MM.1S (cell line): ENCODE data around the gene KCNK10.

ENCODE experiments used
- DNase-seq: peaks from one replicate; pipeline ENCODE4 v3.0.0-alpha.2; 2015
- H2AFZ ChIP-seq: fragments of 300-600 bp; sonication (generic); 2 replicates; pipeline ENCODE4 v1.6.0; 2016; ENCODE audit warnings: antibody characterized with exemption, low read length
- H3F3A ChIP-seq: fragments of 300-600 bp; sonication (generic); 2 replicates; pipeline ENCODE4 v1.6.1; 2016; ENCODE audit warnings: mild to moderate bottlenecking, antibody characterized with exemption, low read length, moderate library complexity, mixed read lengths; ENCODE audit not compliant: insufficient read depth
- H3K27ac ChIP-seq: fragments of 300-600 bp; sonication (generic); 2 replicates; pipeline ENCODE4 v1.5.1; 2016; ENCODE audit warnings: mild to moderate bottlenecking, low read length
- H3K27me3 ChIP-seq: fragments of 300-600 bp; sonication (generic); replicated peaks from 2 replicates; pipeline ENCODE4 v1.6.0; 2016; ENCODE audit warnings: low read length; ENCODE audit not compliant: insufficient read depth
- H3K36me3 ChIP-seq: fragments of 300-600 bp; sonication (generic); replicated peaks from 2 replicates; pipeline ENCODE4 v1.6.1; 2016; ENCODE audit warnings: mild to moderate bottlenecking, low read length, mixed read lengths; ENCODE audit not compliant: insufficient read depth
- H3K4me1 ChIP-seq: fragments of 300-600 bp; sonication (generic); 2 replicates; pipeline ENCODE4 v1.6.1; 2016; ENCODE audit warnings: low read length, mixed read lengths
- H3K4me2 ChIP-seq: fragments of 300-600 bp; sonication (generic); 2 replicates; pipeline ENCODE4 v1.6.0; 2016; ENCODE audit warnings: low read depth, low read length
- H3K4me3 ChIP-seq: fragments of 300-600 bp; sonication (generic); 2 replicates; pipeline ENCODE4 v1.5.1; 2016; ENCODE audit warnings: low read length, mixed read lengths
- H3K79me2 ChIP-seq: fragments of 300-600 bp; sonication (generic); 2 replicates; pipeline ENCODE4 v1.6.1; 2016; ENCODE audit warnings: mixed run types, low read length, mixed read lengths
- H3K9ac ChIP-seq: fragments of 300-600 bp; sonication (generic); 2 replicates; pipeline ENCODE4 v1.6.1; 2016; ENCODE audit warnings: low read length, mixed read lengths
- H3K9me2 ChIP-seq: fragments of 300-600 bp; sonication (generic); replicated peaks from 2 replicates; pipeline ENCODE4 v1.6.1; 2016; ENCODE audit warnings: mild to moderate bottlenecking, low read length, mixed read lengths; ENCODE audit not compliant: insufficient read depth
- H3K9me3 ChIP-seq: fragments of 300-600 bp; sonication (generic); replicated peaks from 2 replicates; pipeline ENCODE4 v1.6.1; 2016; ENCODE audit warnings: mild to moderate bottlenecking, low read length, mixed read lengths; ENCODE audit not compliant: insufficient read depth
- H4K20me1 ChIP-seq: fragments of 300-600 bp; sonication (generic); 2 replicates; pipeline ENCODE4 v1.6.1; 2016; ENCODE audit warnings: mild to moderate bottlenecking, low read length, moderate library complexity, mixed read lengths; ENCODE audit not compliant: insufficient read depth
- EZH2 ChIP-seq: fragments of 300-600 bp; sonication (generic); optimal IDR thresholded peaks from 2 replicates; pipeline ENCODE3; 2017; ENCODE audit warnings: low read depth, mild to moderate bottlenecking, antibody characterized with exemption, low read length, mixed read lengths
- EZH2phosphoT487 ChIP-seq: fragments of 300-600 bp; sonication (generic); IDR thresholded peaks from 2 replicates; pipeline ENCODE4 v1.6.1; 2018; ENCODE audit warnings: antibody characterized with exemption, low read length
- TF ChIP-seq, protein P1 (sequence below): fragments of 300-600 bp; sonication (generic); IDR thresholded peaks from 2 replicates; pipeline ENCODE4 v1.5.1; 2016; ENCODE audit warnings: antibody characterized with exemption, low read length, mixed read lengths

Gene KCNK10

GRCh38 chr14:88228522-88229236, 94.4 kb downstream of the KCNK10 start:
- Histone ChIP-seq H3K79me2 (no peaks in the 10 kb centered on the region), H3K9me3 (no peaks in the 10 kb centered on the region), H3K36me3 (no peaks in the 10 kb centered on the region), H3K4me3 (no peak overlapping the region), H3K4me2 (no peak overlapping the region), H3K4me1 (no peaks in the 10 kb centered on the region), H3K9ac (no peak overlapping the region), H4K20me1 (no peaks in the 10 kb centered on the region), H3K9me2 (no peaks in the 10 kb centered on the region), H2AFZ (no peak overlapping the region), H3K27me3 (no peaks in the 10 kb centered on the region), H3K27ac (no peak overlapping the region), H3F3A (no peaks in the 10 kb centered on the region)
- no peak for DNase-seq
- TF ChIP-seq EZH2 (no peak), EZH2phosphoT487 (no peak)
- TF ChIP-seq, protein P1, sequence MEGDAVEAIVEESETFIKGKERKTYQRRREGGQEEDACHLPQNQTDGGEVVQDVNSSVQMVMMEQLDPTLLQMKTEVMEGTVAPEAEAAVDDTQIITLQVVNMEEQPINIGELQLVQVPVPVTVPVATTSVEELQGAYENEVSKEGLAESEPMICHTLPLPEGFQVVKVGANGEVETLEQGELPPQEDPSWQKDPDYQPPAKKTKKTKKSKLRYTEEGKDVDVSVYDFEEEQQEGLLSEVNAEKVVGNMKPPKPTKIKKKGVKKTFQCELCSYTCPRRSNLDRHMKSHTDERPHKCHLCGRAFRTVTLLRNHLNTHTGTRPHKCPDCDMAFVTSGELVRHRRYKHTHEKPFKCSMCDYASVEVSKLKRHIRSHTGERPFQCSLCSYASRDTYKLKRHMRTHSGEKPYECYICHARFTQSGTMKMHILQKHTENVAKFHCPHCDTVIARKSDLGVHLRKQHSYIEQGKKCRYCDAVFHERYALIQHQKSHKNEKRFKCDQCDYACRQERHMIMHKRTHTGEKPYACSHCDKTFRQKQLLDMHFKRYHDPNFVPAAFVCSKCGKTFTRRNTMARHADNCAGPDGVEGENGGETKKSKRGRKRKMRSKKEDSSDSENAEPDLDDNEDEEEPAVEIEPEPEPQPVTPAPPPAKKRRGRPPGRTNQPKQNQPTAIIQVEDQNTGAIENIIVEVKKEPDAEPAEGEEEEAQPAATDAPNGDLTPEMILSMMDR, result no peak

GRCh38 chr14:88227693-88228092, 95.4 kb downstream of the KCNK10 start:
- no peaks in the 10 kb centered on the region for H3K36me3 ChIP-seq
- no peak overlapping the region for H3K27ac ChIP-seq
- H3F3A ChIP-seq, result no peaks in the 10 kb centered on the region
- TF ChIP-seq EZH2phosphoT487 (no peak), EZH2 (no peak)
- TF ChIP-seq, protein P1, result no peak
- H3K27me3 ChIP-seq, result no peaks in the 10 kb centered on the region
- H3K9ac ChIP-seq, result no peak overlapping the region
- H3K4me3 ChIP-seq, result no peak overlapping the region
- H3K4me2 ChIP-seq, result no peak overlapping the region
- H3K4me1 ChIP-seq, result no peaks in the 10 kb centered on the region
- H3K9me3 ChIP-seq, result no peaks in the 10 kb centered on the region
- DNase-seq, result no peak
- H3K9me2 ChIP-seq, result no peaks in the 10 kb centered on the region
- H3K79me2 ChIP-seq, result no peaks in the 10 kb centered on the region
- no peaks in the 10 kb centered on the region for H4K20me1 ChIP-seq
- no peak overlapping the region for H2AFZ ChIP-seq

GRCh38 chr14:88225721-88226120, 97.3 kb downstream of the KCNK10 start:
- TF ChIP-seq EZH2phosphoT487 (no peak), EZH2 (no peak)
- TF ChIP-seq, protein P1, result no peak
- no peaks in the 10 kb centered on the region for H3K79me2 ChIP-seq
- no peak overlapping the region for H3K4me3 ChIP-seq
- no peak overlapping the region for H3K9ac ChIP-seq
- H4K20me1 ChIP-seq, result no peaks in the 10 kb centered on the region
- no peak for DNase-seq
- H3F3A ChIP-seq, result no peaks in the 10 kb centered on the region
- H3K9me2 ChIP-seq, result no peaks in the 10 kb centered on the region
- no peaks in the 10 kb centered on the region for H3K36me3 ChIP-seq
- no peaks in the 10 kb centered on the region for H3K27me3 ChIP-seq
- H3K4me1 ChIP-seq, result no peaks in the 10 kb centered on the region
- no peak overlapping the region for H3K4me2 ChIP-seq
- no peaks in the 10 kb centered on the region for H3K9me3 ChIP-seq
- no peak overlapping the region for H3K27ac ChIP-seq
- no peak overlapping the region for H2AFZ ChIP-seq
